T-helper 1 cell (primary cell): Measurements from ENCODE around the gene IL11.

Experiments used
- DNase-seq, 5 donors: peaks; one replicate each; pipeline ENCODE4 v3.0.0-alpha.2; 2012 to 2020

IL11 gene

GRCh38 chr19:55372316-55373081 lies 2.2 kb upstream of the IL11 start:
- DNase-seq, result no peak

GRCh38 chr19:55369653-55370304 lies 484 bp downstream of the IL11 start:
- DNase-seq, result peak in 3 of 5 donors; percentile 21 to 27 (median 25)

DNA sequence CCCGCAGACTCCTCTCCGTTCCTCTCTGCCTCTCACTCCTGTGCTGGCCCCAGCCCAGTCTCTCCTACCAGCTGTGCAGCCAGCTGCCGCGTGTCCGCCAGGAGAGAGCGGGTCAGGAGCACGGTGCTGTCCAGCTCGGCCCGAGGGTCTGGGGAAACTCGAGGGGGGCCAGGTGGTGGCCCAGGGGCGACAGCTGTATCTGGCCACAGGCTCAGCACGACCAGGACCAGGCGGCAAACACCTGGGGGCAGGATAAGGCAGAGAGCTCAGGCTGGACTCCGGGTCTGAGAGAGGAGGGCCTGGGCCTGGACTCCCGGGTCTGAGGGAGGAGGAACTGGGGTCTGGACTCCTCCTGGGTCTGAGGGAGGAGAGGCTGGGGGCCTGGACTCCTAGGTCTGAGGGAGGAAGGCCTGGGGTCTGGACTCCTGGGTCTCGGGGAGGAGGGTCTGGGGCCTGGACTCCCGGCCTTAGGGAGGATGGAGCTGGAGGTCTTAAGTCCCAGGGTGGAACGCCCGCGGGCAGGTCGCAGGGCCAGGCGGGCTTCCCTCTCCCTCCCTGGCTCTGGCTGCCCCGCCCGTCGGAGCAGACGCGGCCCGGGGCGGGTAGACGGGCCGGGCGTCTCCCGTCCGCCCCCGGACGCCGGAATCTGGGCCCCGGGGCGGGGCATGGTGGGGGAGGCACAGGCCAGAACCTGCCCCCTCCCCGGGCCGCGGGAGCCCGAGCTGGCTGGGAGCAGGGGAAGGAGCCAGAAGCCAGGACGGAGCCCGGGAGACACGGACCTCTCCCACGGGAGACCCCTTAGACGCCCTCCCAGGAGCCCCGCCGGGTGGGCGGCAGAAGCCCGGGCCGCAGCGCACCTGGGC lies 1.3 kb downstream of the IL11 start:
- DNase-seq, result no peak

DNA sequence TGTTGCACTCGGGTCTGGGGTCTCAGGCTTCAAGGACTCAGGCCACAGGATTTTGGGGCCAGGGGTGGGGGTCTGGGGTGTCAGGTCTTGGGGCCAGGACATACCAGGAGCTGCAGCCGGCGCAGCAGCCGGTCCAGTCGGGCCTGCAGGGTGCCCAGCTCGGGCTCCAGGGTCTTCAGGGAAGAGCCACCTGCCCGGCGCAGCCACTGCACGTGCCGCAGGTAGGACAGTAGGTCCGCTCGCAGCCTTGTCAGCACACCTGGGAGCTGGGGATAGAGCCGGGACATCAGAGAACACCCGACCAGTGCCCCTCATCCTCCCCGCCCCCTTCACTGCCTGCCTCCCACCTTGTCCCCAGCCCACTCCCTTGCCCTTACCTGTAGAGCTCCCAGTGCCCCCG lies 2.2 kb downstream of the IL11 start:
- no peak for DNase-seq

DNA sequence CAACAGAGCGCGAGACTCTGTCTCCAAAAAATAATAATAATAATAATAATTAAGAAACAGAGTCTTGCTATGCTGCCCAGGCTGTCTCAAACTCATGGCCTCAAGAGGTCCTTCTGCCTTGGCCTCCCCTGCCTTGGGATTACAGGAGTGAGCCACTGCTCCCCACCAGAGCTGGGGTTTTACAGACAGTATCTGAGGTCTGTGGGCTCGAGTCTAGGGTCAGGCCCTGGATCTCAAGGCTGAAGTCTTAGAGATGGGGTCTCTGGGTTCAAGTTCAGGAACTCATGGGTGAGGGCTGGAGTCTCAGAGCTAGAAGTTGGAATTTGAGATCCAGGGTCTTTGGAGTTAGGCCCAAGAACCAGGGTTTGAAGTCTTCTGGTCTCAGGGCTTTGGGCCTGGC lies 3.5 kb downstream of the IL11 start:
- DNase-seq, result no peak

DNA sequence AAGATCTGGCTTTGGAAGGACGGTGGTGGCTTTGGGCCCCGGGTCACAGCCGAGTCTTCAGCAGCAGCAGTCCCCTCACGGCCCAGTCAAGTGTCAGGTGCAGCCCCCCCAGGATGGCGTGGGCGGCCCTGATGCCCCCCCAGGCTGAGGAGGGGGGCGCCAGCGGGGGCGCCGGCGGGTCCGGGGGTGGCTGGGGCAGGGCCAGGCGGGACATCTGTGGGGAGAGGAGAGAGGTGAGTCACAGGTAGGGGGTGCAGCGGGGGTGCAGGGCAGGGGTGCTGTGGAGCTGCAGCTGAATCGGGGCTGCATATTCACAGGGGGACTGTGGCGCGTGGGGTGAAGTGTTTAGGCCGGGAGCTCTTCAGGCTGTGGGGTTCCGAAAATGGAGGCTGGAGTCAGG lies 4.3 kb downstream of the IL11 start:
- DNase-seq, result no peak

GRCh38 chr19:55365245-55365644 lies 5.0 kb downstream of the IL11 start:
- DNase-seq, result no peak

GRCh38 chr19:55362990-55363716 lies 7.1 kb downstream of the IL11 start, which contains the start of gene GARIN5B:
Gene GARIN5B (minus strand): TSS chr19:55363260. CDS start chr19:55363066, 194 bp downstream.
- no peak for DNase-seq

GRCh38 chr19:55362174-55362989 lies 7.9 kb downstream of the IL11 start:
- DNase-seq, result no peak

DNA sequence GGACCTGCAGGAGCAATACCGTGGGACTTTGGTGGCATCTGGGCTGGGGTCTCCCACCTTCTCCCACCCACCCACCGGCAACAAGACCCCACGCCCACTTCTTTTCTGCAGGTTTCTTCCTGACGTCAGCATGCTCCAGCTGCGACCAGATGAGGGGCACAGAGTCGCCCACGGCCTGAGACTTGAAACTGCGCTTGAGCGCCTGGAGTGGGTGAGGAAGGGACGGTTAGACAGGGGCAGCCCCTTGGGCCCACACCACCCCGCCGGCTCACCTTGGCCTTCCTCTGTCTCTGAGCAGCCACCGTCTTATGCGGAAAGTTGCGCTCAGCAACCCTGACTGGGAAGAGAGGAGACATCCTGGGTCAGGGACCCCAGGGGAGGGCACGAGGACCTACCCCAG lies 9.4 kb downstream of the IL11 start:
- DNase-seq, result no peak

DNA sequence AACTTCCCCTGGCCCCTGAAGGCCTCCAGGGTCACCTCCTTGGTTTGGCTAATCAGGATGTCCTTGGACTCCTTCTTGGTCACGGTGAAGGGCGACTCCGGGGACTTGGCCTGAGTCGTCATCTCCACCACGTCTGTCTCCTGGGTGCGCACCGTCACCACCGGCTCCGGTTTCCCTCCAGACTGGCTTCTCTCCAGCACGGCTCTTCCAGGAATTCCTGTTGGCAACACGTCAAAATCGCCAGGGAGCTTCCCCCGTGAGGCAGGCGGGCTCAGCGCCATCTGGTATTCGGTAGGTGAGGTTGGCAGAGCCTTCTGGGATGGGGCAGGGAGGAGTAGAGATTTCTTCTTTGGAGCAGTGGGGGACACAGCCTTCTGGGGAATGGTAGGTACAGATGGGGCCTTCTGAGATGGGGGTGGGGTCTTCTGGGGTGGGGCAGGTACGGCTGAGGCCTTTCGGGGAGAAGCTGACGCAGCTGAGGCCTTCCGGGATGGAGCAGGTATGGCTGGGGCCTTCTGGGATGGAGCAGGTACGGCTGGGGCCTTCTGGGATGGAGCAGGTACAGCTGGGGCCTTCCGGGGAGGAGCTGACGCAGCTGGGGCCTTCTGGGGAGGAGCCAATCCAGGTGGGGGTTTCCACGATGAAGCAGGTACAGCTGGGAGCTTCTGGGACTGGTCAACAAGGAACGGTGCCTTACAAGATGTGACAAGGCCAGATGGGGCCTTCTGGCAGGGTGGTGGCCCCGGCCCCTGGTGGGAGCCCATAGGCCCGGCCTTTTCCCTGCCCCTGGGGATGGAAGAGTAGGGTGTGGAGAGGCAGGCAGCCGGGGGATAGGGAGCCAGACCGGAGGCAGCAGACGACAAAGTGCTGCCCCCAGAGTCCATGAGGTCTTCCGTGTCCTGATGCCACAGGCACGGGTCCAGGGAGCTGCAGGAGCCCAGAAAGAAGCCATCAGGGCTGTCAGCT lies 11.0 kb downstream of the IL11 start:
- no peak for DNase-seq

DNA sequence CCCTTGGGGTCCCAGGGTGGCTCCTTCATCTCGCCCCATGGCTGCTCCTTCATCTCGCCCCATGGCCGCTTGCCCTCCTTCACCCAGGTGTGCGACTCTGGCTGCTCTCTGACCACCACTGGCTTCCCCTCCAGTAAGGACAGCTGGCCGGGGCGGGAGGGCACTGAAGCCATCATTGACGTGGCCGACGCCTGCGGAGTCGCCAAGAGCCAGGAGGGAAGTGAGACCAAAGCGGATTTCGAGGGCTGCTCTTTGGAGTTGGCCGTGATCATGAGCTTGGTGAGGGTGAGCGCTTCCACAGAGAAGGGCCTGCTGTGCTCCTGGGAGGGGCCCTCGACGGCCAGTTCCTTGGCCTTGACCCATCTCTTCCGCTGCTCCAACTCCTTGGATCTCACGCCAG lies 11.8 kb downstream of the IL11 start:
- no peak for DNase-seq

GRCh38 chr19:55355213-55355821 lies 14.9 kb downstream of the IL11 start:
- DNase-seq, result no peak

DNA sequence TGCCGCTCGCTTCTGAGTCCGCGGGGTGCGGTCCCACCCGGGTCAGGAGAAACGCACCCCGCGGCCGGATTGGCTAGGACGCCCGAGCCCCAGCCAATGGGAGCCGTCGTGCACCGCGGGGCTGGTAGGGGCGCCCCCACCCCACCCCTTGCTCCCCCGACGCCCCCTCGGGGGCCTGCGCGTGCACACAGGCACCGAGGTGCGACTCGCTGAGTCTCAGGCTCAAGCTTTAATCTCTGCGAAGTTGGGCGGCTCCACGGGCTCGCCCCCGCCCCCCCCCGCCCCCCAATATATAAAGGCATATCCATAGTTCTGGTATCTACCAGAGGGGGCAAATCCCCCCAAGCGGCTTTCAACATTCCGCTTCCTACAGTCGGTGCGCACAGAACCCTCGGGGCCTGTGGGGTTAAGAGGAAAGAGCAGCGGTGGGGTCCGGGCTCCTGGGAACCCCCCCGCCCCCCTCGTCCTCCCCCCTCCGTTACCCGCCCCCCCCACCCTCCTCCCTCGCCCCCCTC lies 15.5 kb downstream of the IL11 start, which contains the start of gene COX6B2:
Gene COX6B2, minus strand, starts transcription at position 22 of the 515 bp plus-strand sequence. CDS start 198 bp downstream, outside the sequence.
- no peak for DNase-seq

GRCh38 chr19:55353803-55354697 lies 16.2 kb downstream of the IL11 start:
- DNase-seq, result peak; percentile 53 to 77 (median 62)

DNA sequence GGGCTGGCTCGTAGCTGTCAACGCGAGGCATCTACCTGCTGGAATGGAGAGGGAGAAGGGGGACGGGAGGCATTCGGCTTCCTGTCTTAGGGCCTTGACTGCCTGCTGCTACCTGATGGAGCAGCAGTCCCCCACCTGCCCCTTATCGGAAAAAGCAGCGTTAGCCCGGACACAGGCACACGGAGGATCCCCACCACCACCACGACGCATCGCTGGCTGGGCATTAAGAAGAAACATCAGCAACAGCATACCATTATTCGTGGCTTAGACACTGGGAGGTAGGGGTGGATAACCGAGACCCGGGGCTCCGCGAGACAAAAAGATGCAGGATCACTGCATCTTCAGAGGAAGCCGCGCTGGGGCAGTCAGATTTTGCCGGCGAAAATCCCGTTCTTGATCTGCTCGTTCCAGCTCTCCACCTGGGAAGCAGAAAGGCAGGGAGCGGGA lies 16.9 kb downstream of the IL11 start:
- no peak for DNase-seq

DNA sequence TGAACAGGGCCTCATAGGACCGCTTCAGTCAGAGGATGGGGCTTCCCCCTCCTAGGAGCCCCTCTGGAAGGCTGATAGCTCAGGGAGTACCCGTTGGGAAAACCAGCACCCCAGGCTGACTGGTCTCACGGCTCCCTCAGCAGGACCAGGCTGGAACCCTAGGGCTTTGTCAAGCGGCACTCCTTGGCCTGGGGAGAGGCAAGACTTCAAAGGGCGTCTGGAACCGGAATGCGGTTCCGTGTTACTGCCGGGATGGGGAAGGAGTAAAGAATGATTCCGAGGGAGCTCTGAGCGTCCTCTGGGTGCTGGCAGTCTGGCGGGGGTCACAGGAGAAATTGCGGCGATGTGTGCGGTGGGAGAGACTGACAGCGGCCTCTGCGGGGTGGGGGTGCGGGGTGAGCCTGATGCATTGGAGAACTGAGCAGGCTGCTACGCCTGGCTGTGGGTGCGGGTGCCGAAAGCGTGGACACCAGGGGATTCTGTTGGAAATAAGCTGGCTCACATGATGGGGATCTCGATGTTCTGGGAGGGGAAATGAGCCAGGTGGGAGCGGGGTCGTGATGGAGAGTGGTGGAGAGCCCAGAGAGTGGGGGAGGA lies 17.6 kb downstream of the IL11 start:
- no peak for DNase-seq

GRCh38 chr19:55352040-55352439 lies 18.2 kb downstream of the IL11 start:
- no peak for DNase-seq
